GM13976 (cell line): Measurements from ENCODE around the gene TRMT13.

ENCODE experiments used
- DNase-seq: peaks from one replicate; pipeline ENCODE4 v3.0.0; 2012; ENCODE audit warnings: low spot score
- CTCF ChIP-seq: IDR thresholded peaks from 2 replicates; pipeline ENCODE4 v1.5.1; 2012; ENCODE audit warnings: borderline replicate concordance, mild to moderate bottlenecking; ENCODE audit not compliant: insufficient read depth; ENCODE audit errors: extremely low read depth, missing control alignments, control extremely low read depth
- in situ Hi-C: fragments of 300-500 bp; cut with MboI; formaldehyde crosslinking; loops from one replicate; pipeline ENCODE4 v1.12.0; 2022; ENCODE audit warnings: low sequenced_read_pairs, mixed read lengths, inconsistent platforms; ENCODE audit not compliant: unreplicated experiment

The TRMT13 gene

GRCh38 chr1:100147875-100148274 lies 14.9 kb downstream of the TRMT13 start:
- in situ Hi-C loops = no loop called here
- no peak for TF ChIP-seq CTCF
- DNase-seq = no peak

GRCh38 chr1:100151679-100152078 lies 18.7 kb downstream of the TRMT13 start:
- in situ Hi-C loops = no loop called here
- no peak for TF ChIP-seq CTCF
- no peak for DNase-seq

GRCh38 chr1:100152271-100152670 lies 19.3 kb downstream of the TRMT13 start:
- in situ Hi-C loops = no loop called here
- peak; percentile 33 for DNase-seq
- no peak for TF ChIP-seq CTCF

- in situ Hi-C loops = no loop called here
- TF ChIP-seq CTCF = no peak
- DNase-seq = no peak
These were observed 29.9 kb downstream of the TRMT13 start for GRCh38 chr1:100162881-100163280.

GRCh38 chr1:100164216-100164615 lies 31.3 kb downstream of the TRMT13 start:
- no peak for TF ChIP-seq CTCF
- DNase-seq = no peak
- in situ Hi-C loops = no loop called here

GRCh38 chr1:100164702-100165101 lies 31.7 kb downstream of the TRMT13 start:
- in situ Hi-C loops = no loop called here
- no peak for TF ChIP-seq CTCF
- no peak for DNase-seq

- TF ChIP-seq CTCF = no peak
- in situ Hi-C loops = no loop called here
- no peak for DNase-seq
These were observed 35.1 kb downstream of the TRMT13 start for GRCh38 chr1:100168051-100168450.
